Body of pancreas (tissue), 4 donors: ENCODE results near the gene TINCR.

Experiments used
- CTCF ChIP-seq, 7 experiments: fragments of 450-650 bp in 4 of 7; fragments of 200-600 bp in 3 of 7; sonication (generic) in 3 of 7; IDR thresholded peaks; one replicate each; pipeline ENCODE4 v1.5.1; 2016 to 2019; ENCODE audit warnings: antibody characterized with exemption in 7 of 7
- POLR2A ChIP-seq, 3 donors: fragments of 450-650 bp; IDR thresholded peaks; one replicate each; pipeline ENCODE4 v1.6.1; 2016; ENCODE audit warnings: antibody characterized with exemption in 3 of 3, mild to moderate bottlenecking in 2 of 3

- no peak for TF ChIP-seq CTCF (IDR thresholded peaks at IDR 0.05)
- no peak for TF ChIP-seq POLR2A (IDR thresholded peaks at IDR 0.05)
These were observed 45.4 kb upstream of the TINCR start for GRCh38 chr19:5612891-5613865.
